ENCODE measurements around the gene FBL.

- TF ChIP-seq, protein P1, sequence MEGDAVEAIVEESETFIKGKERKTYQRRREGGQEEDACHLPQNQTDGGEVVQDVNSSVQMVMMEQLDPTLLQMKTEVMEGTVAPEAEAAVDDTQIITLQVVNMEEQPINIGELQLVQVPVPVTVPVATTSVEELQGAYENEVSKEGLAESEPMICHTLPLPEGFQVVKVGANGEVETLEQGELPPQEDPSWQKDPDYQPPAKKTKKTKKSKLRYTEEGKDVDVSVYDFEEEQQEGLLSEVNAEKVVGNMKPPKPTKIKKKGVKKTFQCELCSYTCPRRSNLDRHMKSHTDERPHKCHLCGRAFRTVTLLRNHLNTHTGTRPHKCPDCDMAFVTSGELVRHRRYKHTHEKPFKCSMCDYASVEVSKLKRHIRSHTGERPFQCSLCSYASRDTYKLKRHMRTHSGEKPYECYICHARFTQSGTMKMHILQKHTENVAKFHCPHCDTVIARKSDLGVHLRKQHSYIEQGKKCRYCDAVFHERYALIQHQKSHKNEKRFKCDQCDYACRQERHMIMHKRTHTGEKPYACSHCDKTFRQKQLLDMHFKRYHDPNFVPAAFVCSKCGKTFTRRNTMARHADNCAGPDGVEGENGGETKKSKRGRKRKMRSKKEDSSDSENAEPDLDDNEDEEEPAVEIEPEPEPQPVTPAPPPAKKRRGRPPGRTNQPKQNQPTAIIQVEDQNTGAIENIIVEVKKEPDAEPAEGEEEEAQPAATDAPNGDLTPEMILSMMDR (conservative IDR thresholded peaks at IDR 0.05; ENCODE audit: low read length), result no peak
- no peak for TF ChIP-seq EZH2phosphoT487 (IDR thresholded peaks at IDR 0.05; ENCODE audit: borderline replicate concordance)
These were observed 13.1 kb downstream of the FBL start for GRCh38 chr19:39833160-39833463.
